ENCODE measurements around the gene PRKCB.
"Not testable (repeated sequence)": the region's sequence is repeated elsewhere in the genome, so short reads cannot be mapped to it uniquely, and the experiment has no call there.

Gene PRKCB

GRCh38 chr16:24149102-24149501, 313.3 kb downstream of the PRKCB start:
- POLR2A ChIA-PET = no interaction called here
- Histone ChIP-seq H3K4me3 (ENCODE audit: low read depth, low read length) (no peak overlapping the region), H3K36me3 (ENCODE audit: control insufficient read depth in 2 of 2, insufficient read depth in 1 of 2, low read length in 2 of 2) (no peaks in the 10 kb centered on the region), H3K4me1 (ENCODE audit: control insufficient read depth, insufficient read depth, low read length) (no peaks in the 10 kb centered on the region), H3K27ac (ENCODE audit: extremely low read depth, low read depth, low read length) (no peak overlapping the region), H3K9me3 (ENCODE audit: control insufficient read depth, insufficient read depth, low read depth, low read length) (no peaks in the 10 kb centered on the region)
- CTCF ChIA-PET = interaction anchor here (0.6 kb wide), 1 partner anchor 103 kb away, joined by 4 read pairs; no protein-coding TSS in a partner anchor
- TF ChIP-seq ZBTB10 (tag by site-specific recombination; IDR thresholded peaks at IDR 0.05) (no peak), KLF7 (tag by site-specific recombination; IDR thresholded peaks at IDR 0.05; ENCODE audit: borderline replicate concordance) (no peak), ZNF561 (tag by site-specific recombination; IDR thresholded peaks at IDR 0.05; ENCODE audit: borderline replicate concordance) (no peak), ZNF670 (tag by site-specific recombination; IDR thresholded peaks at IDR 0.05; ENCODE audit: low read depth) (no peak), EGR2 (tag by site-specific recombination; IDR thresholded peaks at IDR 0.05; ENCODE audit: low read depth) (no peak), ZEB2 (tag by site-specific recombination; IDR thresholded peaks at IDR 0.05) (no peak), OSR2 (tag by site-specific recombination; IDR thresholded peaks at IDR 0.05) (no peak), BCL11A (tag by site-specific recombination; IDR thresholded peaks at IDR 0.05; ENCODE audit: low read depth) (no peak), PRDM6 (tag by site-specific recombination; IDR thresholded peaks at IDR 0.05) (no peak)

GRCh38 chr16:24150282-24150681, 314.5 kb downstream of the PRKCB start:
- ChIA-PET POLR2A (no interaction called here), CTCF (no interaction called here)
- no peak for TF ChIP-seq ZNF792 (tag by site-specific recombination; IDR thresholded peaks at IDR 0.05)
- no peak for TF ChIP-seq ZNF239 (tag by site-specific recombination; IDR thresholded peaks at IDR 0.05)
- no peak for TF ChIP-seq ZNF280C (tag by site-specific recombination; IDR thresholded peaks at IDR 0.05)
- no peak for TF ChIP-seq ZNF23 (tag by site-specific recombination; IDR thresholded peaks at IDR 0.05; ENCODE audit: borderline replicate concordance)
- no peak for TF ChIP-seq ZFP37 (tag by site-specific recombination; IDR thresholded peaks at IDR 0.05)
- TF ChIP-seq ZNF133 (tag by site-specific recombination; IDR thresholded peaks at IDR 0.05) = no peak
- TF ChIP-seq ZNF776 (tag by site-specific recombination; IDR thresholded peaks at IDR 0.05; ENCODE audit: borderline replicate concordance) = no peak
- Histone ChIP-seq H3K36me3 (ENCODE audit: control insufficient read depth in 2 of 2, insufficient read depth in 1 of 2, low read length in 2 of 2) (no peaks in the 10 kb centered on the region), H3K9me3 (ENCODE audit: control insufficient read depth, insufficient read depth, low read depth, low read length) (no peaks in the 10 kb centered on the region), H3K27ac (ENCODE audit: extremely low read depth, low read depth, low read length) (no peak overlapping the region), H3K4me1 (ENCODE audit: control insufficient read depth, insufficient read depth, low read length) (no peaks in the 10 kb centered on the region), H3K4me3 (ENCODE audit: low read depth, low read length) (no peak overlapping the region)

GRCh38 chr16:24151482-24151939, 315.7 kb downstream of the PRKCB start:
- ChIA-PET POLR2A (no interaction called here), CTCF (no interaction called here)
- Histone ChIP-seq H3K4me3 (ENCODE audit: low read depth, low read length) (no peak overlapping the region), H3K4me1 (ENCODE audit: control insufficient read depth, insufficient read depth, low read length) (no peaks in the 10 kb centered on the region), H3K27ac (ENCODE audit: extremely low read depth, low read depth, low read length) (no peak overlapping the region), H3K36me3 (ENCODE audit: control insufficient read depth in 2 of 2, insufficient read depth in 1 of 2, low read length in 2 of 2) (no peaks in the 10 kb centered on the region), H3K9me3 (ENCODE audit: control insufficient read depth, insufficient read depth, low read depth, low read length) (no peaks in the 10 kb centered on the region)
- no peak for TF ChIP-seq ZFP69B (tag by site-specific recombination; IDR thresholded peaks at IDR 0.05)

- H3K36me3 ChIP-seq (ENCODE audit: control insufficient read depth in 2 of 2, insufficient read depth in 1 of 2, low read length in 2 of 2); H3K4me1 ChIP-seq (ENCODE audit: control insufficient read depth, insufficient read depth, low read length); H3K9me3 ChIP-seq (ENCODE audit: control insufficient read depth, insufficient read depth, low read depth, low read length); POLR2A ChIA-PET; H3K4me3 ChIP-seq (ENCODE audit: low read depth, low read length); H3K27ac ChIP-seq (ENCODE audit: extremely low read depth, low read depth, low read length): not testable (repeated sequence)
- CTCF ChIA-PET = interaction anchor here (0.7 kb wide), 1 partner anchor 25 kb away, joined by 3 read pairs; no protein-coding TSS in a partner anchor
Measured at GRCh38 chr16:24152048-24152447, 316.3 kb downstream of the PRKCB start.

All from HEK293 (cell line).